Lung (tissue), 12 donors: ENCODE measurements around the gene CISD3. TPM values are rescaled to one million over a fixed set of nuclear protein-coding genes. Genes with fewer than 3 reads are reported as not detected.

Experiments used
- ATAC-seq: fragments of 200-7000 bp; cut with Tn5 transposase; one replicate; pipeline ENCODE4 v1.9.1; 2020; ENCODE audit warnings: moderate number of reproducible peaks; ENCODE audit not compliant: insufficient read depth, low FRiP score
- DNase-seq, 3 donors: peaks; one replicate each; pipeline ENCODE4 v3.0.0-alpha.2; 2013 to 2017
- H3K27ac ChIP-seq, 2 donors: one replicate each; pipeline ENCODE4 v1.5.1; 2013; ENCODE audit warnings: mild to moderate bottlenecking in 2 of 2, moderate library complexity in 2 of 2, control low read depth in 1 of 2, inconsistent platforms in 1 of 2, low read depth in 1 of 2, low read length in 1 of 2
- H3K27me3 ChIP-seq, 3 donors: one replicate each; pipeline ENCODE4 v1.5.1; 2013; ENCODE audit warnings: low read length in 2 of 3; ENCODE audit not compliant: control insufficient read depth in 3 of 3, insufficient read depth in 3 of 3
- H3K36me3 ChIP-seq, 4 donors: one replicate each; pipeline ENCODE4 v1.5.1; 2013; ENCODE audit warnings: low read length in 4 of 4, mild to moderate bottlenecking in 1 of 4, moderate library complexity in 1 of 4; ENCODE audit not compliant: control insufficient read depth in 4 of 4, insufficient read depth in 4 of 4
- H3K4me1 ChIP-seq, 5 donors: one replicate each; pipeline ENCODE4 v1.5.1; 2013; ENCODE audit warnings: low read length in 5 of 5, mild to moderate bottlenecking in 2 of 5, moderate library complexity in 1 of 5; ENCODE audit not compliant: control insufficient read depth in 5 of 5, insufficient read depth in 5 of 5
- H3K4me3 ChIP-seq: one replicate; pipeline ENCODE4 v1.5.1; 2013; ENCODE audit warnings: mild to moderate bottlenecking, control low read depth, moderate library complexity
- H3K9ac ChIP-seq, 2 donors: one replicate each; pipeline ENCODE4 v1.5.1; 2013; ENCODE audit warnings: low read length in 2 of 2, control low read depth in 1 of 2; ENCODE audit not compliant: insufficient read depth in 1 of 2
- H3K9me3 ChIP-seq, 4 donors: one replicate each; pipeline ENCODE4 v1.5.1; 2013; ENCODE audit warnings: low read length in 3 of 4, mild to moderate bottlenecking in 1 of 4, moderate library complexity in 1 of 4; ENCODE audit not compliant: control insufficient read depth in 4 of 4, insufficient read depth in 3 of 4
- WGBS, 2 donors: extraction: QIAGEN DNeasy Blood & Tissue Kit; methylation state at CpG; one replicate each; pipeline ENCODE4 v1.1.7; 2013; 5-methylcytosine and 5-hydroxymethylcytosine counted together
- polyA plus RNA-seq, 2 donors: library from polyadenylated mRNA; stranded (reverse); fragments of 200-250 nt; gene quantifications; one replicate each; pipeline ENCODE4 v1.2.1, GENCODE V29; 2013
- total RNA-seq, 2 donors: library from RNA; depleted of rRNA in 1 of 2; stranded (reverse); fragments of >200 nt in 1 of 2; gene quantifications; one replicate each; pipeline ENCODE4 v1.2.1, GENCODE V29; 2014 to 2021
- TF ChIP-seq, protein P1 (sequence below): IDR thresholded peaks from 2 replicates; pipeline ENCODE4 v1.5.1; 2012; ENCODE audit warnings: mild to moderate bottlenecking; ENCODE audit errors: control extremely low read depth, extremely low read depth
- donor health status: control.
- donor health status: control.
- donor health status: Bipolar disorder and iron deficiency.
- donor health status: healthy.
- donor health status: DM: yes; HTN: yes; CAD: no.

Gene CISD3
- total and polyA plus RNA-seq, 4 donors = 2.4 to 49.7 (median 38.0) TPM

- WGBS, 2 donors = 0 to 1% methylated on average over 31 to 64 of the region's 64 CpGs
- Histone ChIP-seq H3K36me3 (no peaks in the 10 kb centered on the region), H3K4me3 (peak overlapping the region; percentile 87), H3K9me3 (no peaks in the 10 kb centered on the region), H3K9ac (peak overlapping the region; percentile 65 to 73), H3K27ac (peak overlapping the region; percentile 76 to 86), H3K27me3 (peaks cover 0 to 16% (median 10%) of the 10 kb centered on the region in 3 donors), H3K4me1 (peaks cover 0 to 69% (median 20%) of the 10 kb centered on the region in 5 donors)
- TF ChIP-seq, protein P1, sequence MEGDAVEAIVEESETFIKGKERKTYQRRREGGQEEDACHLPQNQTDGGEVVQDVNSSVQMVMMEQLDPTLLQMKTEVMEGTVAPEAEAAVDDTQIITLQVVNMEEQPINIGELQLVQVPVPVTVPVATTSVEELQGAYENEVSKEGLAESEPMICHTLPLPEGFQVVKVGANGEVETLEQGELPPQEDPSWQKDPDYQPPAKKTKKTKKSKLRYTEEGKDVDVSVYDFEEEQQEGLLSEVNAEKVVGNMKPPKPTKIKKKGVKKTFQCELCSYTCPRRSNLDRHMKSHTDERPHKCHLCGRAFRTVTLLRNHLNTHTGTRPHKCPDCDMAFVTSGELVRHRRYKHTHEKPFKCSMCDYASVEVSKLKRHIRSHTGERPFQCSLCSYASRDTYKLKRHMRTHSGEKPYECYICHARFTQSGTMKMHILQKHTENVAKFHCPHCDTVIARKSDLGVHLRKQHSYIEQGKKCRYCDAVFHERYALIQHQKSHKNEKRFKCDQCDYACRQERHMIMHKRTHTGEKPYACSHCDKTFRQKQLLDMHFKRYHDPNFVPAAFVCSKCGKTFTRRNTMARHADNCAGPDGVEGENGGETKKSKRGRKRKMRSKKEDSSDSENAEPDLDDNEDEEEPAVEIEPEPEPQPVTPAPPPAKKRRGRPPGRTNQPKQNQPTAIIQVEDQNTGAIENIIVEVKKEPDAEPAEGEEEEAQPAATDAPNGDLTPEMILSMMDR = no peak
- DNase-seq (peak; percentile 61 to 73 (median 66)), ATAC-seq (no peak)
Measured at GRCh38 chr17:38747463-38748148, 17.5 kb downstream of the CISD3 start.

DNA sequence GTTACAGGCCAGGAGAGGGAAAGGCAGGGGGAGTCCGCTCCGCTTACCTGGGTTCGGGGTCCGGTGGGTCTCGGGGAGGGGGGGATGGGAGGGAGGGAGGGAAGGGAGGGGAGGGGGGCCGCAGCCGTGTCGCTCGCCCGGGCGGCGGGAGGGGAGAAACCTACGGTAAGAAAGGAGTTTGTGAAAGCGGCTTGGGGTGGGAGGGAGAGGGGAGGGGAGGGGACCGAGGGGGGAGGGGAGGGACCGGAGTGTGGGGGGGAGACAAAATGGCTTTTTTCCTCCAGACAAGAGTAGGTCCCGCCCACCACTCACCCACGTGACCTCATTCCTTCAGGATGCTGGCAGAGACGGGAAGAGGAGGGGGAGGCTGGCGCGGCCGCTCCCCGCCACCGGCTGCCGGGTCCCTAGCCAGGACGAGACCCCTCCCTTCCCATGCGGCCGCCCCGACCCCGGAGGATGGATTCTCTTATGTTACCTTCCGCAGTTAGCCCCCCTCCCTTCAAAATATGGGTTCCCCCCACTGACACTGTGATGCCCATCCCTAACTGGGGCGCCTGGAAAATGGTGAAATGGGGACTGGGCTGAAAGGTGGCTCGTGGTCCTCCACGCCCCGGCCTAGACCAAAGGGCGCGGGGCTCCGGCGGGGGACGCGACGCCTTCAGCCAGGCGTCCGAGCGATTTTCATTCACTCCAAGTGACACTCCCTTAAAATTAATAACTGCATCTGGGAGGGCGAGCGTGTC, 18.2 kb downstream of the CISD3 start, which contains the start of gene PCGF2:
TSS of gene PCGF2 (minus strand) at position 188 of the 743 bp plus-strand sequence. CDS start 7,934 bp downstream, outside the sequence.
- WGBS, 2 donors = 0 to 2% methylated on average over 33 to 46 of the region's 47 CpGs
- ATAC-seq (peak; percentile 29), DNase-seq (peak; percentile 95 to 98 (median 96))
- Histone ChIP-seq H3K4me1 (peaks cover 0 to 65% (median 14%) of the 10 kb centered on the region in 5 donors), H3K27ac (peak within 1 kb of the TSS; percentile 92 to 94), H3K27me3 (peaks cover 0 to 16% (median 10%) of the 10 kb centered on the region in 3 donors), H3K9me3 (no peaks in the 10 kb centered on the region), H3K36me3 (no peaks in the 10 kb centered on the region), H3K4me3 (peak within 1 kb of the TSS; percentile 87), H3K9ac (peak within 1 kb of the TSS; percentile 65 to 73)
- TF ChIP-seq, protein P1 = no peak

DNA sequence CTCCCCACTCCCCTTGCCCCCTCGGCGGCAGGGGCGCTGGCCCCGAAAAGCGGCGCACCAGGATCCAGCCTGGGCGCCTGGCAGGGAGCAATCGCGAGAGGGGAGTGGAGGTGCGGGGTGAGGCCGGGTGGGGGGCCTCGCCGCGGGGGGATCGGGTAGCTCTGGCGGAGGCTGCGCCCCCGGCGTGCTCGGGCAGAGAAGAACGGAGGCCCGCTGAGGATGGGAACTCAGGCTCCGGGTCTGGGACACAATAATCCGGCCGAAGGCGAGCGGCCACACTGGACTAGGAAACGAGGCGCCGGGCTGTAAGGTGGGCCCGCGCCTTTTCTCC, 18.7 kb downstream of the CISD3 start:
- H3K9me3 ChIP-seq = no peaks in the 10 kb centered on the region
- peak overlapping the region; percentile 53 for H3K4me3 ChIP-seq
- WGBS, 2 donors = 1 to 2% methylated on average over 29 to 32 of the region's 32 CpGs
- peaks cover 0 to 3% (median 0%) of the 10 kb centered on the region in 4 donors for H3K36me3 ChIP-seq
- peaks cover 4 to 64% (median 13%) of the 10 kb centered on the region in 5 donors for H3K4me1 ChIP-seq
- DNase-seq (no peak), ATAC-seq (no peak)
- no peak overlapping the region for H3K9ac ChIP-seq
- peaks cover 0 to 16% (median 10%) of the 10 kb centered on the region in 3 donors for H3K27me3 ChIP-seq
- peak overlapping the region; percentile 92 to 94 for H3K27ac ChIP-seq
- TF ChIP-seq, protein P1 = no peak
